ENCODE data around the gene PSMB9. TPM values are rescaled to one million over a fixed set of nuclear protein-coding genes. Genes with fewer than 3 reads are reported as not detected.
"Not testable (repeated sequence)": the region's sequence is repeated elsewhere in the genome, so short reads cannot be mapped to it uniquely, and the experiment has no call there.

The PSMB9 gene
- total RNA-seq, 2 experiments from 2014 or later: 210 to 282 TPM

DNA sequence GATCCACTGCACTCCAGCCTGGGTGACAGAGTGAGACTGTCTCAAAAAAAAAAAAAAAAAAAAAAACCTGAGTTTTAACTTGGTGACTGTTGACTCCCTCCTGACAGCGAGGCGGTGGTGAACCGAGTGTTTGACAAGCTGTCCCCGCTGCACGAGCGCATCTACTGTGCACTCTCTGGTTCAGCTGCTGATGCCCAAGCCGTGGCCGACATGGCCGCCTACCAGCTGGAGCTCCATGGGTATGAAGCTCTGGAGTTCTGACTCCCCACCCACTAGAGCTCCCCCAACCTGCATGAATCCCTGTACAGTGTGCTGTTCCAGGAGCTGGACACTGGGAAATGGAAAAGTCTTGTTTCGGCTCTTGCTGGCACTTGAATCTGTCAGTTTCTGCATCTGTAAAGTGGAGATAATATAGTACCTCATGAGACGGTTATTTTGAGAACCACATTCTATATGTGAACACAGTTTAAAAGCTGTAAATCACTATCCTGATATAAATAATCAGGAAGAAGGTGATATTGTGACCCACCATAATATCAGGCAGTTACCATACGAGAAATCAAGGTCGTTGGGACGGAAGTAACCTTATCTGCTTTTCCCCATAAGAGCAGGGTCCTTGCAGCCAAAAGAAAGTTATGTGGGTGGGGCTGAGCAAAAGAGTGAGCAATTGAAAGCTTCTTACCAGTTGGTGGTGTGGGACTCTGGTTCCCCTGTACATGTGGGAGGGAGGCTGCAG is 3.3 kb downstream of the PSMB9 start:
- Mint-ChIP-seq H3K4me3 (peak overlapping the region; percentile 6), H3K9me3 (ENCODE audit: low read depth) (no peaks in the 10 kb centered on the region), H3K27me3 (no peaks in the 10 kb centered on the region), H3K27ac (peak overlapping the region; percentile 74), H3K4me1 (peaks cover 55% of the 10 kb centered on the region), H3K36me3 (ENCODE audit: low read depth) (peaks cover 80% of the 10 kb centered on the region)
- POLR2A ChIA-PET: interaction anchor here (1.1 to 1.8 kb wide), 3 partner anchors 19 to 117 kb away, joined by 3 to 11 read pairs (median 3); partner anchors contain the start of gene TAP2
- ATAC-seq: no peak
- intact Hi-C loops (cut with DNase I, micrococcal nuclease): loop anchor here in 1 of 2 experiments (1.0 kb wide), 1 partner anchor 8 kb away; no protein-coding TSS in a partner anchor
- CTCF ChIA-PET: interaction anchor here (0.6 to 8.0 kb wide), 14 partner anchors 8 to 1818 kb away, joined by 3 to 240 read pairs (median 3); partner anchors contain the start of genes HLA-DMA, PSMB8 and TAP2
- no peak for DNase-seq

DNA sequence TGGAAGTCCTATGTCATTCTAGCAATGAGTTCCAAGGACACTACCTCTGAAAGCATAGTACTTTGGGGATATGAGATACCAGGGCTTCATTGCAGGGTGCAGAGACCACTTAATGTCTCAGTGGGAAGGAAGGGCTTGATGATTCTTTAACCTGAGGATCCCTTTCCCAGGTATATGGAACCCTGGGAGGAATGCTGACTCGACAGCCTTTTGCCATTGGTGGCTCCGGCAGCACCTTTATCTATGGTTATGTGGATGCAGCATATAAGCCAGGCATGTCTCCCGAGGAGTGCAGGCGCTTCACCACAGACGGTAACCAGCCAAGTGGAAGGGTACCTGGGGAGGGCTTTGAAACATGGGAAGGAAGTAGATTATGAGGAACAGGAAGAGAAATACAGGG is 4.2 kb downstream of the PSMB9 start:
- ATAC-seq (no peak), DNase-seq (no peak)
- ChIA-PET CTCF (interaction anchor here (0.7 to 8.0 kb wide), 7 partner anchors 9 to 254 kb away, joined by 3 to 240 read pairs (median 3); partner anchors contain the start of genes HLA-DMA, PSMB8 and TAP2), POLR2A (interaction anchor here (1.1 to 1.8 kb wide), 3 partner anchors 19 to 116 kb away, joined by 3 to 11 read pairs (median 3); partner anchors contain the start of gene TAP2)
- Mint-ChIP-seq H3K9me3 (ENCODE audit: low read depth) (no peaks in the 10 kb centered on the region), H3K4me1 (peaks cover 55% of the 10 kb centered on the region), H3K4me3 (no peak overlapping the region), H3K36me3 (ENCODE audit: low read depth) (peaks cover 74% of the 10 kb centered on the region), H3K27ac (peak overlapping the region; percentile 83), H3K27me3 (no peaks in the 10 kb centered on the region)
- intact Hi-C loops (cut with DNase I, micrococcal nuclease): no loop called here

DNA sequence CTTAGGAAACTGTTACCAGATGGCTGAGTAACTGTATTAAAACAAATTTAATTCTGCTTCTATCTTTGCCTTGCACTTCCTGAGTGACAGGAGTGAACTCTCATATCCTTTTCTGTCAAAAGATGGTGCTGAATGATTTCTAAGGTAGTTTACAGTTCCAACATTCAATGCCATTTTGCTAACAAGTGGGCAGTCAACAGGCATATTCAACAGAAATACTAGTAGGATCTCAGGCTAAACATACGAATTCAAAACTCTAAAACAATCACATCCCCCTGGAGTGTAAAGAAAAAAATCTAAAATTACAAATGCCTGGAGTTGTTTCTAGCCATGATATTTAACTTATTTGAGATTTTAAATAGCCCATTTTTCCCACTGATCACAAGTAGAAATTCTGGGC is 6.7 kb downstream of the PSMB9 start:
- Mint-ChIP-seq H3K27ac (peak overlapping the region; percentile 82), H3K9me3 (ENCODE audit: low read depth) (no peaks in the 10 kb centered on the region), H3K4me1 (peaks cover 57% of the 10 kb centered on the region), H3K27me3 (no peaks in the 10 kb centered on the region), H3K36me3 (ENCODE audit: low read depth) (peaks cover 63% of the 10 kb centered on the region), H3K4me3 (no peak overlapping the region)
- CTCF ChIA-PET: interaction anchor here (0.7 to 8.0 kb wide), 2 partner anchors 18 to 73 kb away, joined by 3 to 240 read pairs; partner anchors contain the start of genes PSMB8 and TAP2
- intact Hi-C loops (cut with DNase I, micrococcal nuclease): no loop called here
- DNase-seq (no peak), ATAC-seq (no peak)
- POLR2A ChIA-PET: no interaction called here

DNA sequence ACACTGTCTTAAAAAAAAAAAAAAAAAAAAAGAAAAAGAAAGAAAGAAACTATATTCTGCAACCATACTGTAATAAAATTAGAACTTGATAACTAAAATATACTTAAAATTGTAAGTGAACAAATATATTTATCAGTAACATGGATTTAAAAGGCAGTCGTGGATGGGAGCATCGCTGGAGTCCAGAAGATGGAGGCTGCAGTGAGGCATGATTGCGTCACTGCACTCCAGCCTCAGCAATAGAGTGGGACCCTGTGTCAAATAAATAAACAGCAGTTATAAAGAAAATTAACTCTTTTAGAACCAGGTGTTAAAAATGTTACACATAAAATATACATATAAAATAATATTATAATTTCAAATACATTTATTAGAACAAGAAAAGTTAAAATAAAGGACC is 8.7 kb downstream of the PSMB9 start:
- Mint-ChIP-seq H3K27ac (no peak overlapping the region), H3K27me3 (no peaks in the 10 kb centered on the region), H3K4me3 (no peak overlapping the region), H3K36me3 (ENCODE audit: low read depth) (peaks cover 43% of the 10 kb centered on the region), H3K9me3 (ENCODE audit: low read depth) (no peaks in the 10 kb centered on the region), H3K4me1 (peaks cover 58% of the 10 kb centered on the region)
- CTCF ChIA-PET: interaction anchor here (1.2 to 10.0 kb wide), 2 partner anchors 23 to 88 kb away, joined by 5 to 253 read pairs; partner anchors contain the start of gene TAP2
- ATAC-seq (no peak), DNase-seq (no peak)
- intact Hi-C loops (cut with DNase I, micrococcal nuclease): no loop called here
- POLR2A ChIA-PET: no interaction called here

DNA sequence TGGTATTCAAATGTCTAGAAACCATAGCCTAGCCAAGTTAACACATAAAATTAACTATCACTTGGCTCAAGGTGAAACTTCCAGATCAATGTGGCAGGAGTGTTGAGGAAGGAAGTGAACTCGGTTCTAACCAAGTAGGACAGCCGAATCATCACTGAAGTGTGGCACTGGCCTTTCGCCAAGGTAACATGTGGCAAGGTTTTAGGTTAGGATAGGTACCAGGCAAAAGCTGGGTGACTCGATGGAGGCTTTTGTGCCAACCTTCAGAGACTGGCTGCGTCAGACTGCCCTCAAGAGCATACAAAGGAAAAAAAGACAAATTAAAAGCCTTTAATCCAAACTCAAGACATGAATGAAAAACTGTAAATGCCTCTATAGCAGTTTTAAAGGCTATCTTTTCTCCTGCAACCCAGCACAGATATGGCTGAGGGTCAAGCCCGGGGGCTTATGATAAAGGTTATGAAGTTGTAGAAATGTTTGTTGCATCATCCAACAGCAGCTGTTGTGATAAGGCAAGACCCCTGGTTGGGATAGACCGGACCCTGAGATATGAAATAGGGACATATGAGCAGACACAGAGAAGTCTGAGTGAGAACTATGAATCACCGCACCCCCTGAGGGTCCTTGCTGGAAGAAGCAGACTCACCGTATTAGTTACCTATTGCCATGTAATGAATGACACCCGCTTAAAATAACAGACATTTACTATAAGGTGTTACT is 11.9 kb downstream of the PSMB9 start:
- H3K9me3 Mint-ChIP-seq (ENCODE audit: low read depth): no peaks in the 10 kb centered on the region
- peaks cover 39% of the 10 kb centered on the region for H3K4me1 Mint-ChIP-seq
- DNase-seq: no peak
- ChIA-PET POLR2A (no interaction called here), CTCF (interaction anchor here (0.6 to 10.0 kb wide), 5 partner anchors 9 to 135 kb away, joined by 3 to 253 read pairs (median 7); partner anchors contain the start of genes PSMB9, TAP1 and TAP2)
- ATAC-seq: no peak
- intact Hi-C loops (cut with DNase I, micrococcal nuclease): loop anchor here (1.0 to 5.0 kb wide), 2 partner anchors 9 to 454 kb away; no protein-coding TSS in a partner anchor
- peak overlapping the region; percentile 55 for H3K27ac Mint-ChIP-seq
- H3K27me3 Mint-ChIP-seq: peaks cover 3% of the 10 kb centered on the region
- H3K4me3 Mint-ChIP-seq: no peak overlapping the region
- H3K36me3 Mint-ChIP-seq (ENCODE audit: low read depth): peaks cover 17% of the 10 kb centered on the region

DNA sequence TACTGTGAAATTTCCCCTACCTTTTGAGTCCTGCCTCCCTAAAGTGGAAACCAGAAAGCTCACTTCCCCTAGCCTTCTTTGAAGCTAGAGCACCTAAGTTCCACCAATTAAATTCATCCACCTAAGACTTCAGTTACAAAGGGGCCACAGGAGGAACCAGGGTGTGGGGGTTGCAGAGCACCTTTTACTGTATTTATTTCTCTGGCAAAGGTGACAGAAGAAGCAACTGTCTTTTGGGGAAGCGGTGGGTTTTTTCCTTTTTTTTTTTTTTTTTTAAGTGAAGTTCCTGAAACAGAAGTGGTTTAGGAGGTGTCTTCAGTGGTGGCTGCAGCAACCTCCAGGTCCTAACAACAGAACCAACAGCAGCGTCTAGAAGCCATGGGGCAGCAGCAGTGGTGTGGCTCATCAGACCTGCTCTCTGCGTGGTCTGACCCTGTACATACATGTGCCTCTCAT is 13.1 kb downstream of the PSMB9 start:
- ChIA-PET POLR2A (interaction anchor here (1.8 to 2.2 kb wide), 2 partner anchors 13 to 29 kb away, joined by 10 to 25 read pairs; partner anchors contain the start of genes PSMB9, TAP1 and TAP2), CTCF (interaction anchor here (0.7 to 10.0 kb wide), 28 partner anchors 11 to 612 kb away, joined by 3 to 253 read pairs (median 9); partner anchors contain the start of genes BRD2, PSMB9, TAP1 and TAP2)
- ATAC-seq (peak; percentile 40), DNase-seq (no peak)
- peaks cover 35% of the 10 kb centered on the region for H3K4me1 Mint-ChIP-seq
- H3K9me3 Mint-ChIP-seq (ENCODE audit: low read depth): no peaks in the 10 kb centered on the region
- peak overlapping the region; percentile 74 for H3K27ac Mint-ChIP-seq
- intact Hi-C loops (cut with DNase I, micrococcal nuclease): loop anchor here in 1 of 2 experiments (1.0 to 5.0 kb wide), 3 partner anchors 13 to 455 kb away; partner anchors contain the start of genes PSMB9 and TAP2
- H3K27me3 Mint-ChIP-seq: peaks cover 3% of the 10 kb centered on the region
- peaks cover 8% of the 10 kb centered on the region for H3K36me3 Mint-ChIP-seq (ENCODE audit: low read depth)
- no peak overlapping the region for H3K4me3 Mint-ChIP-seq

DNA sequence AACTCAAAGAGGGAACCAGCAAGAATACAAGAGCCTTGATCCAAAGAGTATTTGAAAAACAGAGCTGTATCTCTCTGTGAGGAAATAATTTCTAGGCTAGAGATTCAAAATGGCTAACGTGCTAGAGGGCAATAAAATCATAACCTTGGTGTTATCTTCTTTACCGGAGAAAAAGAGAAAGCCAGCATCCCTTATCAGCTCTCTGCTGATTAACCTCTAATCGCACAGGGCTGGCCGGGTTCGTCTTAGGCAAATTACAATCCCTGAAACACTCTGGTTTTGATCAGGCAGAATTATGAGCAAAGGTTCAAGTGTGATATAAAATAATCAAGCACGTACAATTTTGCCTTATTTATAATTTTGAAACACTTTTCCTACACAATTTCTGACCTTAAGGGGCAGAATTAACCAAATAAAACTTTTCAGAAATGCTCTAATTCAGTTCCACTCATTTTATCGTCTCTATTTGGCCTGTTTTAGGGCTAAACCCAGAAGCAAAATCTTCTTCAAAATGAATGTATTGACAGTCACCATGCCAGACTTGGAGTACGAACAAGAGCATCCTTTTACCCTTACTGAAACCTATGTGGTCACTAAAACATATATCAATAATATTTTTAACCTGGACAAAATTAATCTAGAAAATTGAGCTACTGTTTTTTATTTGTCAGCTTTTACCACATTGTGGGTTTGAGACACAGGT is 13.7 kb downstream of the PSMB9 start:
- POLR2A ChIA-PET: interaction anchor here (0.7 to 2.2 kb wide), 6 partner anchors 14 to 104 kb away, joined by 3 to 25 read pairs (median 6); partner anchors contain the start of genes PSMB9, TAP1 and TAP2
- Mint-ChIP-seq H3K27ac (peak overlapping the region; percentile 74), H3K27me3 (peaks cover 6% of the 10 kb centered on the region), H3K36me3 (ENCODE audit: low read depth) (peaks cover 8% of the 10 kb centered on the region), H3K4me1 (peaks cover 35% of the 10 kb centered on the region), H3K9me3 (ENCODE audit: low read depth) (no peaks in the 10 kb centered on the region), H3K4me3 (no peak overlapping the region)
- DNase-seq (no peak), ATAC-seq (peak; percentile 37)
- intact Hi-C loops (cut with DNase I, micrococcal nuclease): loop anchor here (1.0 to 5.0 kb wide), 7 partner anchors 13 to 455 kb away; partner anchors contain the start of genes PSMB9 (in 2 of the 2) and TAP2 (in 2 of the 2)
- CTCF ChIA-PET: interaction anchor here (0.7 to 10.0 kb wide), 66 partner anchors 10 to 463 kb away, joined by 3 to 253 read pairs (median 5); partner anchors contain the start of genes BRD2, HLA-DMA, HLA-DOB and HLA-DQB2

DNA sequence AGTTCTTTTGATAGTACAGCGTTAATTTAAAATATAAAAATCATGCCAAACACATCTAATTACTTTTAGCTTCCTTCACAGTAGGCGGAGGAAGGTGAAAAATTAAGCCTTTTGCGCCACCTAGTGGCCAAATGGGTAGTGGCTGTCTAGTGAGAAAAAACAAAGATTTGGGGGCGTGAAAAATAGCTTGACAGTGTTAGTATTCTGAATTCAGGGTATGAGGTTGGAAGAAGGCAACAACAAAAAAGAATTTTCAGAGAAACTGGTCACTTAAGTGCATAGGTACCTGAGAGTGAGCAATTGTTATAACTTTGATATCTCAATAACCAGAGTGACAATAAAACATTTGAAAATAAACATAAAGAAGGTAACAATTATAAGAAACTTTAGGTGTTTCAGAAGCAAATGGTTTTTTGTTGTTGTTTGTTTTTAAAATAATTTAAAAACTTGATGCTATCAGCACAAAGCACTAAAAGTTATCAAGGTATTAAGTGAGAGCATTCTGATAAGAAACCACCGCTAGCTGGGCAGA is 14.3 kb downstream of the PSMB9 start:
- intact Hi-C loops (cut with DNase I, micrococcal nuclease): loop anchor here (1.0 to 5.0 kb wide), 7 partner anchors 14 to 456 kb away; partner anchors contain the start of genes PSMB9 (in 1 of the 2) and TAP2 (in 1 of the 2)
- ChIA-PET CTCF (interaction anchor here (0.6 to 10.0 kb wide), 70 partner anchors 9 to 780 kb away, joined by 3 to 253 read pairs (median 4); partner anchors contain the start of genes BRD2, HLA-DMA, HLA-DOB and HLA-DPA1), POLR2A (interaction anchor here (0.7 to 2.2 kb wide), 7 partner anchors 14 to 104 kb away, joined by 3 to 25 read pairs (median 4); partner anchors contain the start of genes PSMB9, TAP1 and TAP2)

DNA sequence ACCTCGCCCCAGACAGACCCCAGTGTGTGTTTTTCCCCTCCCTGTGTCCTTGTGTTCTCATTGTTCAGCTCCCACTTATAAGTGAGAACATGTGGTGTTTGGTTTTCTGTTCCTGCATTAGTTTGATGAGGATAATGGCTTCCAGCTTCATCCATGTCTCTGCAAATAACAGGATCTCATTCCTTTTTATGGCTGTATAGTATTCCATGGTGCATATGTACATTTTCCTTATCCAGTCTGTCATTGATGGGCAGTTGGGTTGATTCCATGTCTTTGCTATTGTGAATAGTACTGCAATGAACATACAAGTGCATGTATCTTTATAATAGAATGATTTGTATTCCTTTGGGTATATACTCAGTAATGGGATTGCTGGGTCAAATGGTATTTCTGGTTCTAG is 20.0 kb downstream of the PSMB9 start:
- H3K36me3 Mint-ChIP-seq (ENCODE audit: low read depth); H3K4me1 Mint-ChIP-seq; intact Hi-C loops (cut with DNase I, micrococcal nuclease); ATAC-seq; H3K4me3 Mint-ChIP-seq; H3K27ac Mint-ChIP-seq; H3K9me3 Mint-ChIP-seq (ENCODE audit: low read depth); DNase-seq; POLR2A ChIA-PET: not testable (repeated sequence)
- peaks cover 12% of the 10 kb centered on the region for H3K27me3 Mint-ChIP-seq
- CTCF ChIA-PET: interaction anchor here (1.9 to 3.5 kb wide), 3 partner anchors 35 to 111 kb away, joined by 7 to 13 read pairs (median 9); partner anchors contain the start of gene TAP2

More for the DNA sequence above, 14.3 kb downstream of the PSMB9 start:
- H3K4me3 Mint-ChIP-seq: no peak overlapping the region
- H3K27ac Mint-ChIP-seq: no peak overlapping the region
- peak; percentile 73 for ATAC-seq
- DNase-seq: peak; percentile 92
- H3K4me1 Mint-ChIP-seq: peaks cover 35% of the 10 kb centered on the region
- peaks cover 8% of the 10 kb centered on the region for H3K27me3 Mint-ChIP-seq
- no peaks in the 10 kb centered on the region for H3K9me3 Mint-ChIP-seq (ENCODE audit: low read depth)
- H3K36me3 Mint-ChIP-seq (ENCODE audit: low read depth): peaks cover 6% of the 10 kb centered on the region

DNA sequence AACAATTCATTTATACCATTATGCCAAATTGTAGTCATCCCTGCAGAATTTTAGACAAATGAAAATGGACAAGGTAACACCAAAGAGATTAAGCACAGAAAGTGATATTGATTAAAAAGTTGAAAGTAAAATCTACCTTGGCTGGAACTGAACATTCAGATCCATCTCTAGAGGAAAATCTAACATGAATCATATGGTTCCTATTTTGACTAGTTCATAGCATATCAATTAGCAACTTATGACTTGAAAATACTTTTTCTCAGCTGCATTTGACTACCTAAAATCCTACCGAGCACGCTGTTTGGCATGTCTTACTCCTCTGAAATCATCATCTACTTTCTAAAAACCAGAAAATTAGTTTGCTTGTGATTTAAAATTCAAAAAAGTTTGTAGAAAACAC is 22.6 kb downstream of the PSMB9 start:
- peak; percentile 44 for ATAC-seq
- ChIA-PET CTCF (interaction anchor here (0.6 to 2.7 kb wide), 7 partner anchors 8 to 108 kb away, joined by 4 to 16 read pairs (median 10); partner anchors contain the start of genes HLA-DMA and TAP2), POLR2A (interaction anchor here (0.6 kb wide), 2 partner anchors 77 to 108 kb away, joined by 3 read pairs; no protein-coding TSS in a partner anchor)
- peaks cover 11% of the 10 kb centered on the region for H3K27me3 Mint-ChIP-seq
- intact Hi-C loops (cut with DNase I, micrococcal nuclease): no loop called here
- no peak overlapping the region for H3K4me3 Mint-ChIP-seq
- no peaks in the 10 kb centered on the region for H3K9me3 Mint-ChIP-seq (ENCODE audit: low read depth)
- no peak overlapping the region for H3K27ac Mint-ChIP-seq
- no peak for DNase-seq
- peaks cover 5% of the 10 kb centered on the region for H3K4me1 Mint-ChIP-seq
- H3K36me3 Mint-ChIP-seq (ENCODE audit: low read depth): peaks cover 6% of the 10 kb centered on the region
